HCT116 (cell line): Measurements from ENCODE around the gene CLIC5.

Experiments used
- EZH2 ChIP-seq: fragments of 200-600 bp; sonication (generic); IDR thresholded peaks from 2 replicates; pipeline ENCODE4 v1.6.1; 2017; ENCODE audit warnings: antibody characterized with exemption, mixed run types
- POLR2A ChIP-seq: IDR thresholded peaks from 2 replicates; pipeline ENCODE4 v1.7.0; 2011; ENCODE audit warnings: borderline replicate concordance; ENCODE audit not compliant: insufficient read depth, insufficient read length; ENCODE audit errors: extremely low read depth
- POLR2AphosphoS5 ChIP-seq: IDR thresholded peaks from 2 replicates; pipeline ENCODE4 v1.6.1; 2011; ENCODE audit warnings: mild to moderate bottlenecking, low read depth, low read length, moderate library complexity
- TF ChIP-seq, protein P1 (sequence below), 3 experiments: fragments of 200-600 bp in 1 of 3; sonication (generic) in 1 of 3; IDR thresholded peaks in 2 of 3; conservative IDR thresholded peaks in 1 of 3; 2 replicates each; pipeline ENCODE4 v1.5.1; 2012 to 2017; ENCODE audit warnings: low read depth in 2 of 3, low read length in 2 of 3, antibody characterized with exemption in 1 of 3, borderline replicate concordance in 1 of 3, control low read depth in 1 of 3, mild to moderate bottlenecking in 1 of 3, mixed read lengths in 1 of 3, mixed run types in 1 of 3, moderate library complexity in 1 of 3; ENCODE audit not compliant: insufficient read depth in 1 of 3
- TF ChIP-seq, protein P2 (sequence below): IDR thresholded peaks from 2 replicates; pipeline ENCODE4 v1.6.1; 2012

DNA sequence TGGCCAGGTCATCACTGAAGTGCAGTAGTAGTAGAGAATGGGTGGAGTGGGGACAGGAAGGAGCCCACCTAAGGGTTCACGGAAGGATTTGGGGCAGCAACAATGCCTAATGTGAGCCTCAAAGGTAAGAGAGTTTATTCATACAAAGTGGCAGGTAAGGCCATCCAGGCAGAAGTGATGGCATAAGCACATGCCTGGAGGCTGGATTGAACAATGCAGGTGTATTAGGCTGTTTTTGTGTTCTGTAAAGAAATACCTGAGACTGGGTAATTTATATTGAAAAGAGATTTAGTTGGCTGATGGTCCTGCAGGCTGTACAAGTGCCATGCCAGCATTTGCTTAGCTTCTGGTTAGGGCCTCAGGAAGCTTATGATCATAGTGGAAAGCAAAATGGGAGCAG is 48.3 kb downstream of the CLIC5 start:
- TF ChIP-seq, protein P1, sequence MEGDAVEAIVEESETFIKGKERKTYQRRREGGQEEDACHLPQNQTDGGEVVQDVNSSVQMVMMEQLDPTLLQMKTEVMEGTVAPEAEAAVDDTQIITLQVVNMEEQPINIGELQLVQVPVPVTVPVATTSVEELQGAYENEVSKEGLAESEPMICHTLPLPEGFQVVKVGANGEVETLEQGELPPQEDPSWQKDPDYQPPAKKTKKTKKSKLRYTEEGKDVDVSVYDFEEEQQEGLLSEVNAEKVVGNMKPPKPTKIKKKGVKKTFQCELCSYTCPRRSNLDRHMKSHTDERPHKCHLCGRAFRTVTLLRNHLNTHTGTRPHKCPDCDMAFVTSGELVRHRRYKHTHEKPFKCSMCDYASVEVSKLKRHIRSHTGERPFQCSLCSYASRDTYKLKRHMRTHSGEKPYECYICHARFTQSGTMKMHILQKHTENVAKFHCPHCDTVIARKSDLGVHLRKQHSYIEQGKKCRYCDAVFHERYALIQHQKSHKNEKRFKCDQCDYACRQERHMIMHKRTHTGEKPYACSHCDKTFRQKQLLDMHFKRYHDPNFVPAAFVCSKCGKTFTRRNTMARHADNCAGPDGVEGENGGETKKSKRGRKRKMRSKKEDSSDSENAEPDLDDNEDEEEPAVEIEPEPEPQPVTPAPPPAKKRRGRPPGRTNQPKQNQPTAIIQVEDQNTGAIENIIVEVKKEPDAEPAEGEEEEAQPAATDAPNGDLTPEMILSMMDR (IDR thresholded peaks at IDR 0.05 in 2 of 3, conservative IDR thresholded peaks at IDR 0.05 in 1 of 3; ENCODE audit: borderline replicate concordance in 1 of 3, insufficient read depth in 1 of 3, low read depth in 2 of 3, low read length in 2 of 3) = no peak
- TF ChIP-seq POLR2AphosphoS5 (no peak), EZH2 (no peak), POLR2A (no peak)
- TF ChIP-seq, protein P2, sequence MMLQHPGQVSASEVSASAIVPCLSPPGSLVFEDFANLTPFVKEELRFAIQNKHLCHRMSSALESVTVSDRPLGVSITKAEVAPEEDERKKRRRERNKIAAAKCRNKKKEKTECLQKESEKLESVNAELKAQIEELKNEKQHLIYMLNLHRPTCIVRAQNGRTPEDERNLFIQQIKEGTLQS = no peak
